ENCODE results near the gene TASOR.

Gene TASOR

GRCh38 chr3:56667973-56668579 is 15.0 kb downstream of the TASOR start:
- Histone ChIP-seq H3K27ac (ENCODE audit: insufficient read depth in 1 of 2, low read depth in 1 of 2, low read length in 2 of 2, poor library complexity in 1 of 2, severe bottlenecking in 2 of 2) (no peak overlapping the region), H3K9me3 (ENCODE audit: control extremely low read depth in 1 of 5, control insufficient read depth in 4 of 5, insufficient read depth in 2 of 5, low read depth in 1 of 5, low read length in 4 of 5) (no peaks in the 10 kb centered on the region), H3K4me3 (ENCODE audit: control insufficient read depth in 1 of 7, extremely low read depth in 1 of 7, insufficient read depth in 4 of 7, low read depth in 2 of 7, low read length in 6 of 7) (no peak overlapping the region), H3K36me3 (ENCODE audit: control insufficient read depth in 4 of 4, insufficient read depth in 4 of 4, low read length in 3 of 4) (peaks cover 38 to 82% (median 55%) of the 10 kb centered on the region in 4 experiments), H3K4me1 (ENCODE audit: control extremely low read depth in 1 of 4, control insufficient read depth in 4 of 4, insufficient read depth in 4 of 4, low read length in 3 of 4) (no peaks in the 10 kb centered on the region), H3K27me3 (replicated peaks in 2 of 5; ENCODE audit: control insufficient read depth in 4 of 5, insufficient read depth in 5 of 5, low read length in 4 of 5) (no peaks in the 10 kb centered on the region)
- CTCF ChIA-PET: interaction anchor here (1.2 kb wide), 1 partner anchor 13 kb away, joined by 4 read pairs; no protein-coding TSS in a partner anchor
- WGBS (ENCODE audit: insufficient coverage): 100% methylated on average over 3 of the region's 3 CpGs
- POLR2A ChIA-PET: interaction anchor here (0.6 kb wide), 1 partner anchor 14 kb away, joined by 3 read pairs; no protein-coding TSS in a partner anchor
- no peak for DNase-seq

GRCh38 chr3:56664823-56665222 is 18.2 kb downstream of the TASOR start:
- no peak overlapping the region for H3K4me3 ChIP-seq (ENCODE audit: control insufficient read depth in 1 of 7, extremely low read depth in 1 of 7, insufficient read depth in 4 of 7, low read depth in 2 of 7, low read length in 6 of 7)
- ChIA-PET POLR2A (no interaction called here), CTCF (interaction anchor here (1.6 kb wide), 1 partner anchor 13 kb away, joined by 3 read pairs; no protein-coding TSS in a partner anchor)
- DNase-seq: no peak
- no peak overlapping the region for H3K27ac ChIP-seq (ENCODE audit: insufficient read depth in 1 of 2, low read depth in 1 of 2, low read length in 2 of 2, poor library complexity in 1 of 2, severe bottlenecking in 2 of 2)
- 100% methylated on average over 2 of the region's 2 CpGs for WGBS (ENCODE audit: insufficient coverage)
- no peaks in the 10 kb centered on the region for H3K4me1 ChIP-seq (ENCODE audit: control extremely low read depth in 1 of 4, control insufficient read depth in 4 of 4, insufficient read depth in 4 of 4, low read length in 3 of 4)
- H3K9me3 ChIP-seq (ENCODE audit: control extremely low read depth in 1 of 5, control insufficient read depth in 4 of 5, insufficient read depth in 2 of 5, low read depth in 1 of 5, low read length in 4 of 5): no peaks in the 10 kb centered on the region
- H3K27me3 ChIP-seq (replicated peaks in 2 of 5; ENCODE audit: control insufficient read depth in 4 of 5, insufficient read depth in 5 of 5, low read length in 4 of 5): no peaks in the 10 kb centered on the region
- H3K36me3 ChIP-seq (ENCODE audit: control insufficient read depth in 4 of 4, insufficient read depth in 4 of 4, low read length in 3 of 4): peaks cover 39 to 82% (median 59%) of the 10 kb centered on the region in 4 experiments

- Histone ChIP-seq H3K36me3 (ENCODE audit: control insufficient read depth in 4 of 4, insufficient read depth in 4 of 4, low read length in 3 of 4) (peaks cover 30 to 92% (median 54%) of the 10 kb centered on the region in 4 experiments), H3K9me3 (ENCODE audit: control extremely low read depth in 1 of 5, control insufficient read depth in 4 of 5, insufficient read depth in 2 of 5, low read depth in 1 of 5, low read length in 4 of 5) (peaks cover 0 to 4% (median 0%) of the 10 kb centered on the region in 5 experiments), H3K4me1 (ENCODE audit: control extremely low read depth in 1 of 4, control insufficient read depth in 4 of 4, insufficient read depth in 4 of 4, low read length in 3 of 4) (no peaks in the 10 kb centered on the region), H3K27me3 (replicated peaks in 2 of 5; ENCODE audit: control insufficient read depth in 4 of 5, insufficient read depth in 5 of 5, low read length in 4 of 5) (no peaks in the 10 kb centered on the region), H3K4me3 (ENCODE audit: control insufficient read depth in 1 of 7, extremely low read depth in 1 of 7, insufficient read depth in 4 of 7, low read depth in 2 of 7, low read length in 6 of 7) (no peak overlapping the region), H3K27ac (ENCODE audit: insufficient read depth in 1 of 2, low read depth in 1 of 2, low read length in 2 of 2, poor library complexity in 1 of 2, severe bottlenecking in 2 of 2) (no peak overlapping the region)
- CTCF ChIA-PET: no interaction called here
- WGBS (ENCODE audit: insufficient coverage): no CpG with 5 or more reads among the region's 1 CpG
- DNase-seq: no peak
- POLR2A ChIA-PET: no interaction called here
Measured at GRCh38 chr3:56655709-56656108, 27.4 kb downstream of the TASOR start.

GRCh38 chr3:56654460-56654859 is 28.6 kb downstream of the TASOR start:
- POLR2A ChIA-PET: no interaction called here
- CTCF ChIA-PET: no interaction called here
- WGBS (ENCODE audit: insufficient coverage): no CpG with 5 or more reads among the region's 1 CpG
- Histone ChIP-seq H3K9me3 (ENCODE audit: control extremely low read depth in 1 of 5, control insufficient read depth in 4 of 5, insufficient read depth in 2 of 5, low read depth in 1 of 5, low read length in 4 of 5) (peaks cover 0 to 4% (median 0%) of the 10 kb centered on the region in 5 experiments), H3K4me3 (ENCODE audit: control insufficient read depth in 1 of 7, extremely low read depth in 1 of 7, insufficient read depth in 4 of 7, low read depth in 2 of 7, low read length in 6 of 7) (no peak overlapping the region), H3K36me3 (ENCODE audit: control insufficient read depth in 4 of 4, insufficient read depth in 4 of 4, low read length in 3 of 4) (peaks cover 23 to 92% (median 56%) of the 10 kb centered on the region in 4 experiments), H3K4me1 (ENCODE audit: control extremely low read depth in 1 of 4, control insufficient read depth in 4 of 4, insufficient read depth in 4 of 4, low read length in 3 of 4) (no peaks in the 10 kb centered on the region), H3K27me3 (replicated peaks in 2 of 5; ENCODE audit: control insufficient read depth in 4 of 5, insufficient read depth in 5 of 5, low read length in 4 of 5) (no peaks in the 10 kb centered on the region), H3K27ac (ENCODE audit: insufficient read depth in 1 of 2, low read depth in 1 of 2, low read length in 2 of 2, poor library complexity in 1 of 2, severe bottlenecking in 2 of 2) (no peak overlapping the region)
- no peak for DNase-seq

GRCh38 chr3:56645407-56645806 is 37.7 kb downstream of the TASOR start:
- CTCF ChIA-PET: no interaction called here
- DNase-seq: no peak
- Histone ChIP-seq H3K27ac (ENCODE audit: insufficient read depth in 1 of 2, low read depth in 1 of 2, low read length in 2 of 2, poor library complexity in 1 of 2, severe bottlenecking in 2 of 2) (no peak overlapping the region), H3K4me1 (ENCODE audit: control extremely low read depth in 1 of 4, control insufficient read depth in 4 of 4, insufficient read depth in 4 of 4, low read length in 3 of 4) (no peaks in the 10 kb centered on the region), H3K27me3 (replicated peaks in 2 of 5; ENCODE audit: control insufficient read depth in 4 of 5, insufficient read depth in 5 of 5, low read length in 4 of 5) (no peaks in the 10 kb centered on the region), H3K4me3 (ENCODE audit: control insufficient read depth in 1 of 7, extremely low read depth in 1 of 7, insufficient read depth in 4 of 7, low read depth in 2 of 7, low read length in 6 of 7) (no peak overlapping the region), H3K9me3 (ENCODE audit: control extremely low read depth in 1 of 5, control insufficient read depth in 4 of 5, insufficient read depth in 2 of 5, low read depth in 1 of 5, low read length in 4 of 5) (no peaks in the 10 kb centered on the region), H3K36me3 (ENCODE audit: control insufficient read depth in 4 of 4, insufficient read depth in 4 of 4, low read length in 3 of 4) (peaks cover 28 to 77% (median 53%) of the 10 kb centered on the region in 4 experiments)
- POLR2A ChIA-PET: no interaction called here
- WGBS (ENCODE audit: insufficient coverage): no CpG with 5 or more reads among the region's 2 CpGs

- peak overlapping the region in 1 of 2 experiments; percentile 44 for H3K27ac ChIP-seq (ENCODE audit: insufficient read depth in 1 of 2, low read depth in 1 of 2, low read length in 2 of 2, poor library complexity in 1 of 2, severe bottlenecking in 2 of 2)
- WGBS (ENCODE audit: insufficient coverage): no CpG with 5 or more reads among the region's 9 CpGs
- no peaks in the 10 kb centered on the region for H3K9me3 ChIP-seq (ENCODE audit: control extremely low read depth in 1 of 5, control insufficient read depth in 4 of 5, insufficient read depth in 2 of 5, low read depth in 1 of 5, low read length in 4 of 5)
- H3K27me3 ChIP-seq (replicated peaks in 2 of 5; ENCODE audit: control insufficient read depth in 4 of 5, insufficient read depth in 5 of 5, low read length in 4 of 5): no peaks in the 10 kb centered on the region
- no peak overlapping the region for H3K4me3 ChIP-seq (ENCODE audit: control insufficient read depth in 1 of 7, extremely low read depth in 1 of 7, insufficient read depth in 4 of 7, low read depth in 2 of 7, low read length in 6 of 7)
- DNase-seq: no peak
- ChIA-PET POLR2A (no interaction called here), CTCF (interaction anchor here (1.1 to 2.2 kb wide), 2 partner anchors 9 to 24 kb away, joined by 3 to 8 read pairs; no protein-coding TSS in a partner anchor)
- peaks cover 0 to 2% (median 0%) of the 10 kb centered on the region in 4 experiments for H3K4me1 ChIP-seq (ENCODE audit: control extremely low read depth in 1 of 4, control insufficient read depth in 4 of 4, insufficient read depth in 4 of 4, low read length in 3 of 4)
- H3K36me3 ChIP-seq (ENCODE audit: control insufficient read depth in 4 of 4, insufficient read depth in 4 of 4, low read length in 3 of 4): peaks cover 17 to 55% (median 38%) of the 10 kb centered on the region in 4 experiments
Measured at GRCh38 chr3:56633602-56634535, 49.2 kb downstream of the TASOR start.

All from common myeloid progenitor, CD34-positive (primary cell).